SJSA1 (cell line): ENCODE data around the gene TRIM54. TPM values are rescaled to one million over a fixed set of nuclear protein-coding genes. Genes with fewer than 3 reads are reported as not detected.

ENCODE experiments used
- DNase-seq, 2 experiments: peaks; one replicate each; pipeline ENCODE4 v3.0.0-alpha.2; 2015 to 2020; ENCODE audit warnings: low spot score in 2 of 2, low read depth in 1 of 2
- H3K27ac ChIP-seq: fragments of 250-450 bp; sonication (Bioruptor Pico); 2 replicates; pipeline ENCODE4 v1.5.1; 2020; ENCODE audit warnings: mild to moderate bottlenecking, moderate library complexity
- H3K27me3 ChIP-seq: fragments of 250-450 bp; sonication (Bioruptor Pico); replicated peaks from 2 replicates; pipeline ENCODE4 v1.5.1; 2020; ENCODE audit warnings: mild to moderate bottlenecking, moderate library complexity
- H3K36me3 ChIP-seq: fragments of 250-450 bp; sonication (Bioruptor Pico); 2 replicates; pipeline ENCODE4 v1.5.1; 2020; ENCODE audit warnings: mild to moderate bottlenecking
- H3K4me1 ChIP-seq: fragments of 250-450 bp; sonication (Bioruptor Pico); replicated peaks from 2 replicates; pipeline ENCODE4 v1.6.1; 2021; ENCODE audit warnings: mild to moderate bottlenecking
- H3K4me3 ChIP-seq: fragments of 250-450 bp; sonication (Bioruptor Pico); 2 replicates; pipeline ENCODE4 v1.5.1; 2020; ENCODE audit warnings: mild to moderate bottlenecking
- H3K9me3 ChIP-seq: fragments of 250-450 bp; sonication (Bioruptor Pico); replicated peaks from 2 replicates; pipeline ENCODE4 v1.5.1; 2020; ENCODE audit warnings: mild to moderate bottlenecking
- total RNA-seq: library from RNA; depleted of rRNA; stranded (reverse); fragments of >200 nt; shearing (Covaris generic); gene quantifications from 2 replicates; pipeline ENCODE4 v1.2.3, GENCODE V29; 2014

The TRIM54 gene
- total RNA-seq, 1 experiment from 2014 or later: not detected

DNA sequence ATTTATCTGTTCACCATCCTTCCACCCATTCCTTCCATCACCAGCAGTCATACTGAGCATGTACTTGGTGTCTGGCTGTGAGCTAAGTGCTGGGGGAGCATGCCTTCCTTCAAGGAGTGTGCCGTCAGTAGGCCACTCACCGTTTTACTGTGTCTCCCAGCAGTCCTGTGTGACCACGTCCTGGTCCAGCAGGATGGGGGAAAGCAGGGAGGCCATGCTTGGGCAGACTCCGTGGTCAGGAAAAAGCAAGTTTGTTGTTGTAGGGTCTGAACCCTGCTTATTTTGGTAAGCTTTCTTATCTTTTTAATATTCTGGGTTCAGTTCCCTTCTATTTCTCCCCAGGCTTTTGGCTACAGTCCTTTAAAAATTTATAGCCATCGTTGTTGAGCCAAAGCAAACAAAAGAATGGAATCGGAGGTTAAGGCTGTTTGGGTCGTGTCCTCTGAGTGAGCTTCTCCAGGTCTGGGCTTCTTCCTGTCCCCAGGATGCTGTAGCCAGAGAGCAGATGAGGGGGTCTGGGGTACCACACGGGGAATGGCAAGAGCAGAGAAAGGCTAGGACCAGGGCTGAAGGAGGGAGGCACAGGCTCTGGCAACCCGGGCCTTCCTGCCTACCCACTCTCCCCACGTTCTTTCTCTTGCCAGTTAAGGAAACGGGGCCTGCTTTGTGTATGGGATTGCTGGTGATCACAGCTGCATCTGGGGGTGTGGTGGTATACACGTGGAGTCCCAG lies 32.9 kb upstream of the TRIM54 start:
- Histone ChIP-seq H3K27me3 (no peaks in the 10 kb centered on the region), H3K36me3 (peaks cover 3% of the 10 kb centered on the region), H3K27ac (no peak overlapping the region), H3K9me3 (no peaks in the 10 kb centered on the region), H3K4me3 (no peak overlapping the region), H3K4me1 (no peaks in the 10 kb centered on the region)
- no peak for DNase-seq

GRCh38 chr2:27249891-27250651 lies 32.2 kb upstream of the TRIM54 start:
- Histone ChIP-seq H3K27ac (no peak overlapping the region), H3K9me3 (no peaks in the 10 kb centered on the region), H3K4me3 (no peak overlapping the region), H3K36me3 (no peaks in the 10 kb centered on the region), H3K27me3 (no peaks in the 10 kb centered on the region), H3K4me1 (no peaks in the 10 kb centered on the region)
- DNase-seq: no peak

DNA sequence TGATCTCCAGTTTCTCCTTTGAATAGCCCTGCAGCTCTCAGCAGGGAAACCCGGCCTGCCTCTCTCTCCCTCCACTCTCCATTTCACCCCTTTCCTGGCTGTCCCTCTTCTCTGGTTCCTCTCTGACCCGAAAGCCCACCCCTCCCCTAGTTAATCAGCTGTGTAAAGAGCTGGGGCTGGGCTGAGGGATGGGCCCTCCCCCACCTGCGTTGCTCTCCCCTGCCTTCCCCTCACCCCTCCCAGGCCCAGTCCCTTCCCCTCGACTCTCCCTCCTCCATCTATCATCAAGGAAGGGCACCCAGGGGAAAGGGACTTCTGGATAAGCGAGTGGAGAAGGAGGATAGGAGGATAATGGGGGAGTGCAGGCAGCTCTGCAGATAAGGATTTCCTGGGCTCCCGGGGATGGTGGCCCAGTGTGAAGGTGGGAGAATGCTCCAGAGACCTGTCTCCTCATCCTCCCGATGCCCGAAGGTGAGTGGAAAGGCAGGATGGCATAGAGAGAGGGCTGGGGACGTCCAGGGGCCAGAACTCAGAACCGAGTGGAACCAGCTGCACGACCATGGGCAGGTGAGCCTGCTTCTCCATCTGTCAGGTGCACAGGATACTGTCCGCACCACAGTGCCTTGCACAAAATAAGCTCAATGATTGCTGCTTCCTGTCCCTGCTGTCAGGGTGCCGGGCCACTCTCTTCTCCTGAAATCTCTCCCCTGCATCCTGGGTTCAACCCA lies 31.4 kb upstream of the TRIM54 start:
- no peak overlapping the region for H3K4me3 ChIP-seq
- peaks cover 3% of the 10 kb centered on the region; the same call in 1 of the 2 replicates for H3K27me3 ChIP-seq
- H3K36me3 ChIP-seq: no peaks in the 10 kb centered on the region
- H3K4me1 ChIP-seq: no peaks in the 10 kb centered on the region
- H3K27ac ChIP-seq: no peak overlapping the region
- no peaks in the 10 kb centered on the region for H3K9me3 ChIP-seq
- no peak for DNase-seq

- Histone ChIP-seq H3K27ac (no peak overlapping the region), H3K4me1 (no peaks in the 10 kb centered on the region)
Observed at GRCh38 chr2:27251766-27252165, 30.5 kb upstream of the TRIM54 start.

DNA sequence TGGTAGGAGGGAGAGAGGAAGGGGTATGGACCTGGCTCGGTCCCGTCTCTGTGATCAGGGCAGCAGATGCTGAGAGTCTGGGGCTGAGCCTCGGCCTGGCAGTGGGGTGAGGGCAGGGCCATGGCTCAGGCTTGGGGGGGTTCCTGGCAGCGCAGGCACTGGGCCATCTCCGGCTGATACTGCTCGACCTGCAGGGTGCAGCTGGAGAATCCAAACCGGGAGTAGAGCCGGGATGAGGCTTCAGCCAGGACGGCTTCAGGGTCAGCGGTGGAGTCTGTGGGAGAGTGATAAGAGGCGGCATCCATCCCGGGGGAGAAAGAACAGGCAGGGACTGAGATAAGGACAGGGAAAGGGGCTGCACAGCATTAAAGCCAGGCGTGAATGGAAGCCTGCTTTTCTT lies 27.0 kb upstream of the TRIM54 start:
- no peaks in the 10 kb centered on the region for H3K36me3 ChIP-seq
- no peak for DNase-seq
- H3K27ac ChIP-seq: no peak overlapping the region
- H3K9me3 ChIP-seq: no peaks in the 10 kb centered on the region
- H3K4me3 ChIP-seq: no peak overlapping the region
- peaks cover 18% of the 10 kb centered on the region for H3K27me3 ChIP-seq
- H3K4me1 ChIP-seq: no peaks in the 10 kb centered on the region

More at GRCh38 chr2:27251766-27252165, 30.5 kb upstream of the TRIM54 start:
- no peak for DNase-seq
- Histone ChIP-seq H3K36me3 (no peaks in the 10 kb centered on the region), H3K27me3 (peaks cover 5% of the 10 kb centered on the region; the same call in 1 of the 2 replicates), H3K4me3 (no peak overlapping the region), H3K9me3 (no peaks in the 10 kb centered on the region)

- DNase-seq: no peak
- Histone ChIP-seq H3K4me1 (no peaks in the 10 kb centered on the region), H3K36me3 (no peaks in the 10 kb centered on the region), H3K27me3 (peaks cover 22% of the 10 kb centered on the region), H3K9me3 (no peaks in the 10 kb centered on the region), H3K4me3 (no peak overlapping the region), H3K27ac (no peak overlapping the region)
Observed at GRCh38 chr2:27255660-27256059, 26.6 kb upstream of the TRIM54 start.

- Histone ChIP-seq H3K27ac (no peak overlapping the region), H3K36me3 (no peaks in the 10 kb centered on the region), H3K9me3 (no peaks in the 10 kb centered on the region), H3K4me3 (no peak overlapping the region), H3K27me3 (peaks cover 35% of the 10 kb centered on the region), H3K4me1 (peaks cover under 1% of the 10 kb centered on the region)
- no peak for DNase-seq
Observed at GRCh38 chr2:27256855-27257454, 25.3 kb upstream of the TRIM54 start.

GRCh38 chr2:27258051-27258450 lies 24.2 kb upstream of the TRIM54 start:
- Histone ChIP-seq H3K4me3 (no peak overlapping the region), H3K4me1 (peaks cover 11% of the 10 kb centered on the region), H3K27ac (no peak overlapping the region), H3K36me3 (no peaks in the 10 kb centered on the region), H3K27me3 (peaks cover 46% of the 10 kb centered on the region), H3K9me3 (no peaks in the 10 kb centered on the region)
- DNase-seq: no peak

DNA sequence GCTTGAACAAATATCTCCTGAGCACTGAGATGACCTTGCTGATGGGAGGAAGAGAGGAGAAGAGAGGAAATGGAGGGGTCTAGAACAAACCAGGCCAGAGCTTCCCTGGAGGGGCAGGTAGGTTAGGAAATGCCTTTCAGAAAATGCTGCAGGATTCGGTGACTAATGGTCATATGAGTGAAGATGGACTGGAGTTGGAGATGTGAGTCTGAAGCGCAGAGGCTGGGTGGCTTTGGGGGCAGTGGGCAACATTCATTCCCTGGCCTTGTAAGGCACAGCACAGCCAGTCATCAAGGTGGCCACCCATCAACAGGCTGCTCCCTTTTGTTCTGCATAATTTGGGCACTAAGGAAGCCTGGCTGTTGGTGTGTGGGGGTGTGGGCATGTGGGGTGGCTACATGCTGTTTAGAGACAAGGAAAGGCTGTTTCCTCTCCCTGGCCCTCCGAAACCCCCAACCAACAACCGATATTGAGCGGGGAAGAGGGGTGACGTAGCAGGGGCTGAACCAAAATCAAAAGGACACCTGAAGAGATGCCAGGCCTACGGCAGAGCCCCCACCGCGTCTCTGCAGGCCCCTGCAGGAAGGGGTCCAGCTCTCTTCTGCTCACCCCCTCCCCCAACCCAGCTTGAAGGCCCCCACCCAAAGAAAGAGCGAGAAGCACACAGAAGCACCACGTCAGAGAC lies 20.8 kb upstream of the TRIM54 start:
- H3K4me1 ChIP-seq: peaks cover 30% of the 10 kb centered on the region
- H3K4me3 ChIP-seq: no peak overlapping the region
- no peak for DNase-seq
- no peak overlapping the region for H3K27ac ChIP-seq
- H3K36me3 ChIP-seq: no peaks in the 10 kb centered on the region
- no peaks in the 10 kb centered on the region for H3K9me3 ChIP-seq
- H3K27me3 ChIP-seq: peaks cover 71% of the 10 kb centered on the region

GRCh38 chr2:27261926-27262298 lies 20.3 kb upstream of the TRIM54 start:
- Histone ChIP-seq H3K36me3 (no peaks in the 10 kb centered on the region), H3K9me3 (no peaks in the 10 kb centered on the region), H3K27ac (no peak overlapping the region), H3K4me3 (no peak overlapping the region), H3K27me3 (peaks cover 72% of the 10 kb centered on the region), H3K4me1 (peaks cover 30% of the 10 kb centered on the region)
- DNase-seq: no peak

DNA sequence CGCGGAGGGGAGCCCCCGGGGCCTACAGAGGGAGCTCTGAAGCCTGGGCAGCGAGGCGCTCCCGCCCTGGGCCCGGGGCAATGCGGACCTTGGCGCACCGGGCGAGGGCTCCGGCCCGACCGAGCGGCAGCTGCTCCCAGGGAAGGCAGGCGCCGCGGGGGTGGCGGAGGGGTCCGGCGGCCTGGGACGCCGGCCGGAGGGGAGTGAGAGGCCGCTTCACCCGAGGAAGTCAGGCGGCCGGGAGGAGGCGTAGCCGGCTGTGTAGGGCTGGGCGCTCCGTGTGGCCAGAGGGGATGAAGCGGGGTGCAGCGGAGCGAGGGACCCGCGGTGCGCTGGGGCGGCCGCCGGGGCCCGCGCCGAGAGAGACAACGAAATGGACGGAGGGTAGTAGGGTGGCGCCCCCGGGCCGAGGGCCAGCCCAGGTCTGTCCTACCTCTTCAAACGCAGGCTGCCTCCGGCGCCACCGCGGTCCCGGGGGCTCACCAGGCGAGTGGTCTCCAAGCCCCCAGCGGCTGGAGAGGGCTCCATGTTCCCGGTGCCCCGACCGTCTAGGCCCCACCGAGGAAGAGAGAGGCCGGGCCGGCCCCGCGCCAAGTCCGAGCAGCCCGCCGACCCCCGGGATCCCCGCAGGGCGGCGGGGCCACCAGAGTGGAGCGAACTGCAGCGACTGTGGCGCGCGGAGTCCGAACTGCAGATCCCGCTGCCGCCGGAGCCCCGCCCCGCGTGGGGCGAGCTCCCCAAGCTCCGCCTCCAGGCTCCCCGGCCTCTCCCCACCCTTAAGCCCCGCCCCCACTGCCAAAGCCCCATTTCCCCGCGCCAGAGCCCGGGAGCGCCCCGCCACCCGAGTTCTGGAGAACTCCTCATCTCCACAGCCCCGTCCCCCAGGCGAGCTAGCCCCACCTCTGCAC lies 19.6 kb upstream of the TRIM54 start, which contains the start of gene SLC30A3:
TSS of gene SLC30A3 (minus strand) at position 669 of the 908 bp plus-strand sequence. CDS start at position 528, 141 bp downstream.
- peak in 1 of 2 experiments; percentile 36 for DNase-seq
- Histone ChIP-seq H3K27me3 (peaks cover 72% of the 10 kb centered on the region), H3K27ac (no peak within 1 kb of the TSS), H3K4me3 (peak within 1 kb of the TSS; percentile 29), H3K9me3 (no peaks in the 10 kb centered on the region), H3K4me1 (peaks cover 30% of the 10 kb centered on the region), H3K36me3 (no peaks in the 10 kb centered on the region)
